ENCODE data around the gene SPPL2A.
A peak's percentile ranks its signal among the peaks of the same experiment; 100 is the strongest.
"Not testable (repeated sequence)": the region's sequence is repeated elsewhere in the genome, so short reads cannot be mapped to it uniquely, and the experiment has no call there.

Gene SPPL2A, protein sequence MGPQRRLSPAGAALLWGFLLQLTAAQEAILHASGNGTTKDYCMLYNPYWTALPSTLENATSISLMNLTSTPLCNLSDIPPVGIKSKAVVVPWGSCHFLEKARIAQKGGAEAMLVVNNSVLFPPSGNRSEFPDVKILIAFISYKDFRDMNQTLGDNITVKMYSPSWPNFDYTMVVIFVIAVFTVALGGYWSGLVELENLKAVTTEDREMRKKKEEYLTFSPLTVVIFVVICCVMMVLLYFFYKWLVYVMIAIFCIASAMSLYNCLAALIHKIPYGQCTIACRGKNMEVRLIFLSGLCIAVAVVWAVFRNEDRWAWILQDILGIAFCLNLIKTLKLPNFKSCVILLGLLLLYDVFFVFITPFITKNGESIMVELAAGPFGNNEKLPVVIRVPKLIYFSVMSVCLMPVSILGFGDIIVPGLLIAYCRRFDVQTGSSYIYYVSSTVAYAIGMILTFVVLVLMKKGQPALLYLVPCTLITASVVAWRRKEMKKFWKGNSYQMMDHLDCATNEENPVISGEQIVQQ

DNA sequence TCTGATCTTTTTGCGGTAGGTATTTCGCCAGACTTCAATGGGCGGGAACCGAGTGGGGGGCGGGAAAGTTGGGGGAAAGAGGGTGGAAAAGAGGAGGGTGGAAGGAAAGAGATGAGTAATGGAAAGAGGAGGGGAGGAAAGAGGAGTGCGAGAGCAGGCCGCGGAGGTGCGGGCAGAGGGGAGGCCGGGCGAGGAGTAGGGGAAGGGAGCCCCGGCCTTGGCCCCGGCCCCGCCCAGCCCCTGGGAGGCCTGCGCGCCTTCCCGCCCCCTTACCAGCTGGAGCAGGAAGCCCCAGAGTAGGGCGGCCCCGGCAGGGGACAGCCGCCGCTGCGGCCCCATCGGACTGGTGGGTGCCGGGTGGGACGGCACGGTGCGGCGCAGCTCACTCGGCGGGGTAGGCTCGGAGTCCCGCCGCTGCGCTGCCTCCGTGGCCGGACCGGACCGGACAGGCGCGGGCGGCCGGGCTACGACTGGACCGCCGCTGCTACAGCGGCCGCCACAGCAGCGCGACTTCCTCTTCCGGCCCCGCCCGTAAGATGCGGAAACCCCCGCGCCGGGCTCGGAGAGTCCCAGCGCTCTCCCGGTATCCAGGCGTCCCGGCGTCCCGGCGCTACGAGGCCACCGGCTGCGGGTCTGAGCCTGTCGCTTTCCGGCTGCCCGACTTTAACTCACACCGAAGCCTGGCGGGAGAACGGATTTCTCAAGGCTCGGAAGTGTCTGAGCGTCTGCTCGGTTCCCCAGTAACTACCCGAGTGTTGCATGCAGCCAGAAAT, at the start of gene SPPL2A:
SPPL2A (minus strand) TSS at position 512 of the 773 bp plus-strand sequence; CDS start at position 339, 173 bp downstream.
- peak; percentile 45 to 65 (median 56) for DNase-seq

DNA sequence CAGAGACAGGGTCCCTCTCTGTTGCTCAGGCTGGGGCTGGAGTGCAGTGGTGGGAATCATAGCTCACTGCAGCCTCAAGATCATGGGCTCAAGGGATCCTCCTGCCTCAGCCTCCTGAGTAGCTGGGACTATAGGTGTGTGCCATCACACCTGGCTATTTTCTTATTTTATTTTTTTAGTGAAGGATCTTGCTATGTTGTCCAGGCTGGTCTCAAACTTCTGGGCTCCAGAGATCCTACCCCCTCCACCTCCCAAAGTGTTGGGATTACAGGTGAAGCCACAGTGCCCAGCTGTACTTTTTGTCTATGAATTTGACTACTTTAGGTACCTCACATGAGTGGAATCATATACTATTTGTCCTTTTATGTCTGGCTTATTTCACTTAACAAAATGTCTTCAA, 49.1 kb upstream of the SPPL2A start:
- DNase-seq, result no peak

DNA sequence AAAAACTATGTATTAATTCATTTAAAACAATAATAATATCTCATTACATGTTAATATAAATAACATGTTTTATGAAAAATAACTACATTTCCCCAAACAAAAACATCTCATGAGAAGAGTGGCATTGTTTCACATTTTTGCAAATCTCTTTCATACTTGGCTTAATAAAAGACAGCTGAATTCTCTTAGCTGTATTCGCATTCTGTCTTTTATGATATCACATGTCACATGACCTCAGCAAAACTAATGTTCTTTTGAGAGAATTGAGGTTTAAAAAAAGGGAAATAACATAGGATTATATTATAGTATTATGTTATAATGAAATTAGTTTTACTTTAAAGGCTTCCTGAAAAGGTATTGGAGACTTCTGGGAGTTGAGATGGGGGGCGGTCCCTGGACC, 48.4 kb upstream of the SPPL2A start:
- no peak for DNase-seq

- no peak for DNase-seq
These were observed 47.6 kb upstream of the SPPL2A start for GRCh38 chr15:50813089-50813488.

DNA sequence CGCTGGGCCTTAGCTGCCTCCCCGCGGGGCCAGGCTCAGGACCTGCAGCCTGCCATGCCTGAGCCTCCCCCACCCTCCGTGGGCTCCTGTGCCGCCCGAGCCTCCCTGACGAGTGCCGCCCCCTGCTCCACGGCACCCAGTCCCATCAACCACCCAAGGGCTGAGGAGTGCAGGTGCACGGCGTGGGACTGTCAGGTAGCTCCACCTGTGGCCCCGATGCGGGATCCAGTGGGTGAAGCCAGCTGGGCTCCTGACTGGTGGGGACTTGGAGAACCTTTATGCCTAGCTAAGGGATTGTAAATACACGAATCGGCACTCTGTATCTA, 46.6 kb upstream of the SPPL2A start:
- DNase-seq, result not testable (repeated sequence)

- not testable (repeated sequence) for DNase-seq
These were observed 46.1 kb upstream of the SPPL2A start for GRCh38 chr15:50811461-50812180.

GRCh38 chr15:50810128-50810527, 44.6 kb upstream of the SPPL2A start:
- no peak for DNase-seq

DNA sequence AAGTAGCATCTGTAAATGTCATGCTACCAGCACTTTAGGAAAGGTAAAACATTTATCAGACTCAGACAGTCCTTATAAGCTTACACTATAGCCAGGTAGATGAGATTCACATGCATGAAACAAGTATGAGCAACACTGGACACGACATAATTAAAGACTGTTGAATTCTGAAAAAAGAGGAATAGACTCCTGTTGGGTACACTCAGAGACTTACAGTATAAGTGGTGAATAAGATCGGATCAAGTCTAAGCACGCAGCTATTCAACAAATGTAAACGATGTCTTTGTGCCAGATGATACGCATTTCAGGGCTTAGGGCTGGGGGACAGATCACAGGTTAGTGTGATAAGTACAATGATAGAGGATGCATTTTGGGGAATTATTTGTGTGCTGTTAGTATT, 43.2 kb upstream of the SPPL2A start:
- DNase-seq, result no peak

- DNase-seq, result no peak
These were observed 38.1 kb upstream of the SPPL2A start for GRCh38 chr15:50803479-50804180.

DNA sequence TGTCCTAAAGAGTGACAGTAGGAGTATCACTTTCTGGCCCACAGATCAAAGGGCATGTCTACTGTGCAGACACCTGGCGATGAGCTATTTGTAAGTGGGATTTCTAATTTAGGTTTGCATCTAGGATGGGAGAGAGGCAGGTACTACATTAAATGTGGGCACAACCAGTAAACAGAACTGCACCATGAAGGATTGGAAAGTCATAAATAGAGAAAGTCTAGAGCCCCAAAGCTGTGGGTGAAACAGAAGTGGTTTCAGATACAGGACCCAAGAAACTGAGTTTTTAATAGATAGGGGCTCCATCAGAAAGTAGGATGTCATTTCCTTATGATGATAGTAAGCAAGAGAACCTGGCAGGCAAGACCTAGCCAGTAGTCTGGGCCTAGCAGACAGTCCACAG, 35.2 kb upstream of the SPPL2A start:
- no peak for DNase-seq

GRCh38 chr15:50798684-50799083, 33.2 kb upstream of the SPPL2A start:
- no peak for DNase-seq

DNA sequence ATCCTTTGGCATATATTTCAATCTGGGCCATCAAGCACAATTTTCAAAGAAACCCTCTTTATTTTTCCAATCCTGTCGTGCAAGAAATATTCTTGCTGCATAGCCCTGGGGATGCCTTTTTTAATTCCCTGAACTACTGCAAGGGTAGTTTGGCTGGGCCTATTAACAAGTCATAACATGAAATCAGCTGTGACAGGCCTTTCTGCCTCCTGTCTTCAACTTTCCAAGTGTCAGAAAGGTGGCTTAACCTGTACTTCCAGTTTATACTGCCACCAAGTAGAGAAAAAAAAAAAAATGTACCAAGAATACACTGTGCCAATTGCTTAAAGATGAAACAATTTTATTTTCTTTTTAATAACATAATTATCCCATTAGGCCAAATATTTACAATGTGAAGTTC, 32.4 kb upstream of the SPPL2A start:
- DNase-seq, result no peak

- no peak for DNase-seq
These were observed 26.0 kb upstream of the SPPL2A start for GRCh38 chr15:50791486-50791885.

DNA sequence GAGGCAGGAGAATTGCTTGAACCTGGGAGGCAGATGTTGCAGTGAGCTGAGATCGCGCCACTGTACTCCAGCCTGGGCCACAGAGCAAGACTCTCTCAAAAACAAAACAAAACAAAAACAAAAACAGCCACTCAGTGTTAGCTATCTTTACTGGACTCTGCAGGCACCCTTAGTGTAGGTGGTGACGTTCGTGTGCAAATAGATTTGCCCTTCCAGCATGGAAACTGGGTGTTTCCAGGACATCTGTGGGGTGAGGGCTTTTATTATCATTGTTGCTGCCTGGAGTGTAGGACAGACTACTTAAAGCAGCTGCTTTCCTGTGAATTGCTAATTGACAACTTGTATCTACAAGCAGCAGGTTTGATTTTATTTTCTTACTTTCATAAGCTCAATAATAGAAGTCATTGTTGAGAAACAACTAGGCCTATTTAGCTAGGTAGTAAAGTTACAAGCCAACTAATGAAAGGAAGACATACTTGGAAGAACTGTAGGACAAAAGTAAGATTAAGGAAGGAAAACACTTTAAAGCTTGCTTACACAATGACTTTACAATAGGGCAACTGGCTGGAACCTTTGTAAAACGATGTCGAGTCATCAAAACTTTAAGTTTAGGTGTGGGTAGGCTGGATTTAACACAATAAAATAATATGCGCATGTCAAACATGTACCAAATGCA, 25.4 kb upstream of the SPPL2A start:
- DNase-seq, result no peak

DNA sequence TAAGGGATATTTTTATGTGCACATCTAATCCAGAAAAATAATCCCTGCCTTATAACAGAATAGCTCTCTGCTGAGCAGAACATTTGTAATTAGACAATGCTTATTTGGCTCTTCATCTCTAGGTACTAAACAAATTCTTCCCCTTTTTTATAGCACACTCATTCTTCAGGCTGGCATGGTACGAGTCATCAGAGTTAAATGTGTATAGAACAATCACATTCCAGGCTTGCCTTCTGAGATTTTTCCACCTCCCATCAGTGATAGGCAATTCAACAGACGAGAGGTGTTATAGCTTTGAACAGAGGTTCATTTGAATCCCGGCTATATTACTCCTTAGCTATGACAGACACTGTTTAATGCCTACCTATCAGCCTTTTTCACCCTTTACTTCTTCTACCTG, 21.4 kb upstream of the SPPL2A start:
- DNase-seq, result no peak

GRCh38 chr15:50786438-50786837, 20.9 kb upstream of the SPPL2A start:
- DNase-seq, result no peak

DNA sequence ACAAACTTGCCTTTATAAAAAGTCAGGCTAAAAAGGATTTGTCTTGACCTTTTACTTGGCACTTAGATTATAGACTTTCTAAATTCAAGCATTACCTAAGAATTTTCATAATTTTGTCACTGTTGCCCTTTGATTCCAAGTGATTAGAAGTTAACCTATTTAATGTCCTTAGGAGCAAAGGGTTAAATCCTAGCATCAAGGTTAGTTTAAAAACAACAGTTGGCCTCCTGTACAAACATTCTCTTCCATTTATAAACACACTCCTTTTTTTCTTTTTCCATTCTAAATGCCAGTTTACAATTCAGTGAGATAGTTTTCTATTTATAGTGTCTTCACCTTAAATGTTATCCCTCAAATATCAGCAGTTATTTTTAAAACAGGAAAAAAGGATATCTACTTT, 18.4 kb upstream of the SPPL2A start:
- DNase-seq, result no peak

DNA sequence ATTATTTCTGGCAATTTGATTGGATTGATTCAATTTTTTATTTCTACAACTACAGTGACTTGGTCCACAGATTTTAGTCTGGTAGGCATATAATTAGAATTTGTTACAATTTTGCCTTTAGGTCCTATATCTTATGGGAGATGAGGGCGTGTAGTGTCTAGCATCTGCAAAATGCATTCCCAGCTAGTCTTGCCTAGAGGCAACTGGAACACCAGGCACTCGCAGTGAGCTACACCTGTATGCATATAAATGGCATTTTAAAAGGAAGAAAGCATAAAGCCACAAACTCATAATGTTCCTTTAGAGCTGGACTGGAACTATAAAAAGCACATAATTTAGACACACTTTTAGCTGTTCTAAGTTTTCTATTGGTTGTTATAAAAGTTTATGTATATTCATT, 17.9 kb upstream of the SPPL2A start:
- DNase-seq, result no peak

- no peak for DNase-seq
These were observed 12.6 kb upstream of the SPPL2A start for GRCh38 chr15:50778086-50778485.

DNA sequence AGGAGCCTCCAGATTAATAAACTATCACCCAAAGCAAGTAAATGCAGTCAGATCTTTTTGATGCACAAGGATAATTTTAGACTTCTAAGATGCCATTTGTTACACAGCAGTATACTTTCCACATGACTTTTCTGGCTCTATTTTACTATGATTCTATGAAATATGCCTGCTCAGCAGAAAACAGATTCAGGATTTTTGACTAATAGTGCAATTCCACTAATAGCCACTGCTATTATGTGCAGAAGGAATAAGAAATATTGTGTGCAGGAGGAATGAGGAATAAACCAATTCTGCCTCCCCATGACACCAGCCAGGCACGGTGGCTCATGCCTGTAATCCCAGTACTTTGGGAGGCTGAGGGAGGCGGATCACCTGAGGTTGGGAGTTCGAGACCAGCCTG, 11.5 kb upstream of the SPPL2A start:
- no peak for DNase-seq

- DNase-seq, result no peak
These were observed 8.9 kb upstream of the SPPL2A start for GRCh38 chr15:50774450-50774849.

- DNase-seq, result no peak
These were observed 7.9 kb upstream of the SPPL2A start for GRCh38 chr15:50773389-50773788.
